Measurements from ENCODE around the gene ATP8A1.

DNA sequence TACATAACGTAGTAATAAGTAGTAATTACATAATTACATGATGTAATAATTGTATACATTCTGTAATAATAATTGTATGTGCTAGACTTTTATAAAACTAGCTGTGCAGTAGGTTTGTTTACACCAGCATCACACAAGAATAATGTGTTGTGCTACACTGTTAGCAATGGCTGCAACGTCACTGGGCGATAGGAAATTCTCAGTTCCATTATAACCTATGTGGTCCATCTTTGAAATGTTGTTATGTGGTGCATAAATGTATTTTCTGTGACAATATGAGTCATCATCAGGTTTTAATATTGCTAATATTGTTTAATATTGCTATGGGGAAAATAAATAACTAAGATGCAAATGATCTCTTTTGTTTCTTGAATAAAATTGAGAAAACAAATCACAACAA is 46.0 kb upstream of the ATP8A1 start:
- no peak for TF ChIP-seq EZH2 (IDR thresholded peaks at IDR 0.05)
- no peak for TF ChIP-seq POLR2AphosphoS5 (IDR thresholded peaks at IDR 0.05; ENCODE audit: borderline replicate concordance, low read depth, low read length)
- TF ChIP-seq FOXP2 (optimal IDR thresholded peaks at IDR 0.05; ENCODE audit: control extremely low read depth, extremely low read length, insufficient read depth) = no peak
